Peyer's patch (tissue), 4 donors: ENCODE measurements around the gene SAPCD2. TPM values are rescaled to one million over a fixed set of nuclear protein-coding genes. Genes with fewer than 3 reads are reported as not detected.

Experiments
- DNase-seq, 3 donors: peaks; one replicate each; pipeline ENCODE4 v3.0.0-alpha.2; 2017 to 2019
- H3K27ac ChIP-seq, 4 donors: fragments of 200-600 bp; sonication (generic); one replicate each; pipeline ENCODE4 v1.5.1; 2016 to 2019
- H3K27me3 ChIP-seq, 2 donors: fragments of 200-600 bp; sonication (generic); one replicate each; pipeline ENCODE4 v1.5.1; 2019
- H3K36me3 ChIP-seq, 3 donors: fragments of 200-600 bp; sonication (generic); one replicate each; pipeline ENCODE4 v1.5.1; 2016 to 2019
- H3K4me1 ChIP-seq, 4 donors: fragments of 200-600 bp; sonication (generic); one replicate each; pipeline ENCODE4 v1.5.1; 2016 to 2019
- H3K4me3 ChIP-seq, 4 donors: fragments of 200-600 bp; sonication (generic); 1 replicate in 3 of 4; 2 replicates in 1 of 4; pipeline ENCODE4 v1.5.1; 2016 to 2019; ENCODE audit warnings: mild to moderate bottlenecking in 1 of 4
- H3K9me3 ChIP-seq, 4 donors: fragments of 200-600 bp; sonication (generic); one replicate each; pipeline ENCODE4 v1.5.1; 2016 to 2019; ENCODE audit warnings: mild to moderate bottlenecking in 1 of 4
- POLR2A ChIP-seq, 2 donors: fragments of 450-650 bp; IDR thresholded peaks; one replicate each; pipeline ENCODE4 v1.5.1; 2017; ENCODE audit warnings: antibody characterized with exemption in 2 of 2, mild to moderate bottlenecking in 2 of 2, moderate library complexity in 2 of 2
- total RNA-seq, 4 donors: library from RNA; depleted of rRNA; stranded (reverse); fragments of >200 nt; gene quantifications; one replicate each; pipeline ENCODE4 v1.1.0, GENCODE V29; 2016
- TF ChIP-seq, protein P1 (sequence below), 6 experiments: fragments of 450-650 bp in 4 of 6; fragments of 200-600 bp in 2 of 6; sonication (generic) in 1 of 6; IDR thresholded peaks; one replicate each; pipeline ENCODE4 v1.5.1; 2017 to 2019; ENCODE audit warnings: antibody characterized with exemption in 6 of 6, mild to moderate bottlenecking in 3 of 6, moderate library complexity in 1 of 6

SAPCD2 gene
- total RNA-seq, 4 donors from 2014 or later: 5.6 to 12.4 (median 7.9) TPM

DNA sequence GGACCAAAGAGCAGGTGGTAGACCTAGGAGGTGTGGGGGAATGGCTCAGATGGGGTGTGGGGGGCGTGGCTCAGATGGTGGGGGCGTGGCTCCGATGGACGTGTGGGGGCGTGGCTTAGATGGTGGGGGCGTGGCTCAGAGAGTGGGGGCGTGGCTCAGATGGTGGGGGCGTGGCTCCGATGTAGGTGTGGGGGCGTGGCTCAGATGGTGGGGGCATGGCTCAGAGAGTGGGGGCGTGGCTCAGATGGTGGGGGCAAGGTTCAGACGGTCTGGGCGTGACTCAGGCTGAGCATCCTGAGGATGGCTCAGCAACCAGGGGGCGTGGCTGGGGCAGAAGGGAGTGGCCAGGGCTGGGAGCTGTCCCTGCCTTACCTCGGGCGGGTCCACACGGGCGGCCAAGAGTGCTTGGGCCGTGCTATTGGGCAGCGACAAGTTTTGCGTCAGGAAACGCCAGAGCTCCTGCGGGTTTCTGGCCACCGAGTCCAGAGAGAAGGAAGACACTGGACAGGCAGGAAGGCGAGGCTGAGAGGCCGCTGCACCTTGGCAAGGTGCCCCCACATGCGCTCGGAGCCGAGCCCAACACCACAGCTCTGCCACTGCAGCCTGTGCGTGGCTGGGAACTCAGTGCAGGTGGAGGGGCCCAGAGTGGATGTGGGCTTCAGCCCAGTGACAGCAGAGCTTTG is 48.2 kb downstream of the SAPCD2 start:
- H3K4me1 ChIP-seq: peaks cover 1 to 44% (median 5%) of the 10 kb centered on the region in 4 donors
- peaks cover 0 to 12% (median 0%) of the 10 kb centered on the region in 3 donors for H3K36me3 ChIP-seq
- H3K4me3 ChIP-seq: no peak overlapping the region
- peak overlapping the region in 3 of 4 donors; percentile 63 to 91 (median 86) for H3K27ac ChIP-seq
- DNase-seq: peak; percentile 38 to 98 (median 96)
- TF ChIP-seq, protein P1, sequence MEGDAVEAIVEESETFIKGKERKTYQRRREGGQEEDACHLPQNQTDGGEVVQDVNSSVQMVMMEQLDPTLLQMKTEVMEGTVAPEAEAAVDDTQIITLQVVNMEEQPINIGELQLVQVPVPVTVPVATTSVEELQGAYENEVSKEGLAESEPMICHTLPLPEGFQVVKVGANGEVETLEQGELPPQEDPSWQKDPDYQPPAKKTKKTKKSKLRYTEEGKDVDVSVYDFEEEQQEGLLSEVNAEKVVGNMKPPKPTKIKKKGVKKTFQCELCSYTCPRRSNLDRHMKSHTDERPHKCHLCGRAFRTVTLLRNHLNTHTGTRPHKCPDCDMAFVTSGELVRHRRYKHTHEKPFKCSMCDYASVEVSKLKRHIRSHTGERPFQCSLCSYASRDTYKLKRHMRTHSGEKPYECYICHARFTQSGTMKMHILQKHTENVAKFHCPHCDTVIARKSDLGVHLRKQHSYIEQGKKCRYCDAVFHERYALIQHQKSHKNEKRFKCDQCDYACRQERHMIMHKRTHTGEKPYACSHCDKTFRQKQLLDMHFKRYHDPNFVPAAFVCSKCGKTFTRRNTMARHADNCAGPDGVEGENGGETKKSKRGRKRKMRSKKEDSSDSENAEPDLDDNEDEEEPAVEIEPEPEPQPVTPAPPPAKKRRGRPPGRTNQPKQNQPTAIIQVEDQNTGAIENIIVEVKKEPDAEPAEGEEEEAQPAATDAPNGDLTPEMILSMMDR (IDR thresholded peaks at IDR 0.05): no peak
- peak; percentile 77 to 87 for TF ChIP-seq POLR2A (IDR thresholded peaks at IDR 0.05)
- H3K9me3 ChIP-seq: no peaks in the 10 kb centered on the region
- no peaks in the 10 kb centered on the region for H3K27me3 ChIP-seq

DNA sequence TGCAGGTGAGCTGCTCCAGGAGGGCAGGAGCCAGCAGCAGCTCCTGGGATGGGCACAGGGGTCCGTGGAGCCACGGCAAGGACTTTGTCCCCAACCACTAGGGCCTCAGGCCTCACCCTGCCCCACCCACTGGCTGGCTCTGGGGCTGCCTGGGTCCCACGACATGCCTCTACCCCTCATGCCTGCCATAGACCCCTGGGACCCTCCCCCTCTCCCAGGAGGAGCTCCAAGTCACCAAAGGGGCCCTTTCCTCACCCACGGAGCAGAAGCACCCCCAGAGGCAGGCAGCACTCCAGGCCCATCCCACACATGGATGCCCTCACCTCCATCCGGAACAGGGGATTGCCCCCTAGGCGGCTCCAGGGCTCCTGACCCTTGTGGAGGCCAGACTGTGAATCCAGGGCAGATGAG is 48.8 kb downstream of the SAPCD2 start:
- Histone ChIP-seq H3K4me3 (no peak overlapping the region), H3K9me3 (no peaks in the 10 kb centered on the region), H3K27ac (peak overlapping the region in 1 of 4 donors; percentile 47), H3K4me1 (peaks cover 0 to 39% (median 4%) of the 10 kb centered on the region in 4 donors), H3K27me3 (no peaks in the 10 kb centered on the region), H3K36me3 (peaks cover 0 to 17% (median 0%) of the 10 kb centered on the region in 3 donors)
- no peak for DNase-seq
- no peak for TF ChIP-seq POLR2A (IDR thresholded peaks at IDR 0.05)
- TF ChIP-seq, protein P1 (IDR thresholded peaks at IDR 0.05): no peak

DNA sequence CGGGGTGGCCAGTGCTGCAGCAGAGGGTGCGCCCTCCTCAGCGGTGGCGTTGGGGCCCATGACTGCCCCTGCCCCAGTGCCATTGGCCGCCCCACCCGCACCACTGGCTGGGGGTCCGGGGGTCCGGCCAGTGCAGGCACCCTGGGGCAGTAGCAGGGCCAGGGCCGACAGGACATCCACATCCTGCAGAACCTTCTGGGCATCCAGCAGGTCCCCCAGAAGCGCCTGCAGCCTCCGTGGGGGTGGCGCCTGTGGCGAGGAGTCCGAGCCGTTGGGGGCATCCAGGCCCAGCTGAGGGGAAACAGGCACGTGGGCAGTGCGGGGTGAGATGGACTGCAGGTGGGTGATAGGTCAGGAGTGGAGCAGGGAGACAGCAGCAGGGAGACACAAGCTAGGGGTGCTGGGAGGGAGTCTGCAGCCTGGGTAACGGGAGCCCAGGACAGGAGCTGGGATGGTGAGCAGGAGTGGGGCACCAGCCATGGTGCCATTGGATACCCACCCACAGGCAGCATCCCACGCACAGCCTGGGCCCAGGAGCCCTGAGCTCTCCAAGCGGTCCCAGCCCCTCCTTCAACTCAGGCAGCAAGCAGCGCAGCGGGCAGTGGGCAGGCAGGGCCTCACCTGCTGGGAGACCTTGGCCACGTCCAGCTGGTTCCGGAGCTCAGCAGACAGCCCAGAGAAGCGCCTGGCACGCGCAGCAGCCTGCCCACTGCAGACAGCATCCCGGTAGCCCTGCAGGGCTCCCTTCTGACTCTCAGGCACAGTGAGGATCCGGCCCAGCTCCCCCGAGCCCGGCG is 49.4 kb downstream of the SAPCD2 start:
- DNase-seq: no peak
- no peak for TF ChIP-seq POLR2A (IDR thresholded peaks at IDR 0.05)
- TF ChIP-seq, protein P1 (IDR thresholded peaks at IDR 0.05): no peak
- Histone ChIP-seq H3K36me3 (peaks cover 0 to 23% (median 0%) of the 10 kb centered on the region in 3 donors), H3K4me1 (peaks cover 0 to 33% (median 4%) of the 10 kb centered on the region in 4 donors), H3K9me3 (no peaks in the 10 kb centered on the region), H3K4me3 (no peak overlapping the region), H3K27me3 (no peaks in the 10 kb centered on the region), H3K27ac (peak overlapping the region in 1 of 4 donors; percentile 47)

DNA sequence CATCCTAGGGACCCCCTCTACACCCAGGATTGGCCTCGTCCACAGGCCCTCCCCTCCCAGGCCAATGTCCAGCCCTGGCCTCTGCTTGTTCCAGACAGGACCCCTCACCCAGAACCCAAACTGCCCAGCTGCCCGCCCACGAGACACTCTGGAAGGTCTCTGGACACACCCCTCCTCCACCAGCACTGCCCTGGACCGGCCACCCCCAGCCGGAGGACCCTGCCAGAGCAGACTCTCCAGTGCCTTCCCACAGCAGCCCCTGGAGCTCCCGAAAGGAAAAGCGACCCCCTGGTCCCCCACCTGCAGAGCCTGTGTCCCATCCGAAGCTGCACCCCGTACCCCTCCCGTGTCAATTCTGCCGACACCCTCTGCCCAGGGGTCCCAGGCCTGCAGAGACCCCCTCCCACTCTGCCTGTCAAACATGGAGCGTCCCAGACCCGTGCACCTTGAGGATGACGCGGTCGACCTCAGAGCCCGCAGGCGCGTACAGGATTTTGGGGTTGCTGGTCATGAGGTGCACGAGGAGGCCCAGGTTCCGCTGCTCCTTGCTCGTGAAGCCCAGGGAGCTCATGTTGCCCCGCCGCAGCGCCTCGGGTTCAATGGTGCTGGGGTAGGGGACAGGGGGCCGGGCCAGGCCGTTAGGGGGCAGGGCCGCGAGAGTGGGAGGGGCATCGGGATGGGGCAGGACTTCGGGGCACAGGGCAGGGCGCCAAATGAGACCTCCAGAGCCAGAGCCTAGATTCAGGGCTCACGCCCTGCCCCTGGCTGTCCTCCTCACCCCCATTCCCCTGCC is 50.3 kb downstream of the SAPCD2 start:
- DNase-seq: no peak
- TF ChIP-seq, protein P1 (IDR thresholded peaks at IDR 0.05): no peak
- no peak for TF ChIP-seq POLR2A (IDR thresholded peaks at IDR 0.05)
- H3K4me3 ChIP-seq: no peak overlapping the region

More for the DNA sequence above, 50.3 kb downstream of the SAPCD2 start:
- H3K36me3 ChIP-seq: peaks cover 0 to 32% (median 0%) of the 10 kb centered on the region in 3 donors
- H3K27me3 ChIP-seq: no peaks in the 10 kb centered on the region
- no peak overlapping the region for H3K27ac ChIP-seq
- H3K9me3 ChIP-seq: no peaks in the 10 kb centered on the region
- H3K4me1 ChIP-seq: peaks cover 0 to 25% (median 4%) of the 10 kb centered on the region in 4 donors
